ENCODE results near the gene ZNF792.
"Not testable (repeated sequence)": the region's sequence is repeated elsewhere in the genome, so short reads cannot be mapped to it uniquely, and the experiment has no call there.

The ZNF792 gene

DNA sequence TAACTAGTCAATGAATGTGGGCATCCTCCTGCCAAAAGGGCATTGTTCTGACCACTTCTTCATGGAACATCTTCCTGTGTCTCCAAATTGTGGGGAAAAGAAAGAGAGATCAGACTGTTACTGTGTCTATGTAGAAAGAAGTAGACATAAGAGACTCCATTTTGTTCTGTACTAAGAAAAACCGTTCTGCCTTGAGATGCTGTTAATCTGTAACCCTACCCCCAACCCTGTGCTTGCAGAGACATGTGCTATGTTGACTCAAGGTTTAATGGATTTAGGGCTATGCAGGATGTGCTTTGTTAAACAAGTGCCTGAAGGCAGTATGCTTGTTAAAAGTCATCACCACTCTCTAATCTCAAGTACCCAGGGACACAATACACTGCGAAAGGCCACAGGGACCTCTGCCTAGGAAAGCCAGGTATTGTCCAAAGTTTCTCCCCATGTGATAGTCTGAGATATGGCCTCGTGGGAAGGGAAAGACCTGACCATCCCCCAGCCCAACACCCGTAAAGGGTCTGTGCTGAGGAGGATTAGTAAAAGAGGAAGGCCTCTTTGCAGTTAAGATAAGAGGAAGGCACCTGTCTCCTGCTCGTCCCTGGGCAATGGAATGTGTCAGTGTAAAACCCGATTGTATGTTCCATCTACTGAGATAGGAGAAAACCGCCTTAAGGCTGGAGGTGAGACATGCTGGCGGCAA lies 43.8 kb downstream of the ZNF792 start:
- DNase-seq = not testable (repeated sequence)

DNA sequence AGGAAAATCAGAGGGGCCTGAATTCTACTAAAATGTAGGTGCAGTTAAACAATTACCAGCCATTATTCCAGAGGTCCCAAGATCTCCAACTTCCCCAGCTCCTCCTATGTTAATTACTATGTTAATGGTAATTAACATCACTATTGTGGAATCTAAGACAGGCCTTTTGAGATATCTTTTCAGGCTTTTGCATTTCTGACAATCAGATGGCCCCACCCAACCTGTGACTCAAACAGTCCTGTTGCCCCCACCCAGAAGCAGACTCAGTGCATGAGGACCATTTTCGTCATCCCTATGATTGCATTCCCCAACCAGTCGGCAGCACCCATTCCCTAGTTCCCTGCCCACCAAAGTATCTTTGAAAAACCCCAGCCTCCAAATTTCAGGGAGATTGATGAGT lies 45.8 kb downstream of the ZNF792 start:
- no peak for DNase-seq

DNA sequence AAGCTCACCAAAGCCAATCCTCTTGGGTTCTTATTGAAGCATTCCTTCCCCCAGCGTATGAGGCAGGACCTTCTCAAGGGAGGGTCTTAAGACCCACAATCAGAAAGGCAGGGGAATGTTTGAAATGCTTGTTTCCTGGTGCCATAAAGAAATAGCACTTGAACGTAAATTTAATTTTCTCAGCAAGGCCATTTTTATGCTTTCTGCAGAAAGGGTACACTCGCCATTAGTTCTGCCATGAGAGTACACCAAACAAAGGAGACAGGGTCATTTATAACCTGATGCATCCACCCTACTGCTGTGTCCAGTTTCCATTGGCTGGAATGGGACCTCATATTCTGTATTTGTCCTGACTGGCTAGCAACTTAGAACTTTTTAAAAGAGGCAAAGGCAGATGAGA lies 46.9 kb downstream of the ZNF792 start:
- DNase-seq = not testable (repeated sequence)

DNA sequence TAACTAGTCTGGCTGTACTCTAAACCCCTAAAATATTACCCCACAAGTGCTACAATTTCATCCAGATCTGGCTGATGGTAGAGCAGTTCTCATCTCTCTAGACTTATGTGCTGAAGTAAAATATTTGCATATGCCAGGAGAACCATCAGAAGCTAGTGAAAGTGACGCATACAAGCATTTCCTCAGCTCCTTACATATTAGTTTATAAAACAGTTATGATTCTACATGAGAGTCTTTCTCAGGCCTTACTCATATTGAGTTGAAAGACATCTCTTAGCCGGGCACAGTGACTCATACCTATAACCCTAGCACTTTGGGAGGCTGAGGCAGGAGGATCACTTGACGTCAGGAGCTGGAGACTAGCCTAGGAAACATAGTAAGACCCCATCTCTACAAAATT lies 53.3 kb downstream of the ZNF792 start:
- DNase-seq = no peak

All from SHP77 (cell line).